HG03354 (cell line): Measurements from ENCODE around the gene ZNF48.
"Not testable (repeated sequence)": the region's sequence is repeated elsewhere in the genome, so short reads cannot be mapped to it uniquely, and the experiment has no call there.

Experiments used
- ATAC-seq: cut with Tn5 transposase; IDR thresholded peaks from one replicate; pipeline ENCODE4 v1.9.1; 2021; ENCODE audit warnings: mild to moderate bottlenecking; ENCODE audit not compliant: unreplicated experiment, poor library complexity, severe bottlenecking

ZNF48 gene

GRCh38 chr16:30375864-30376263 is 19.4 kb upstream of the ZNF48 start:
- ATAC-seq = no peak

GRCh38 chr16:30376461-30376902 is 18.7 kb upstream of the ZNF48 start:
- ATAC-seq = no peak

GRCh38 chr16:30377050-30377811 is 18.0 kb upstream of the ZNF48 start:
- ATAC-seq = no peak

GRCh38 chr16:30377812-30378235 is 17.4 kb upstream of the ZNF48 start:
- peak; percentile 47 for ATAC-seq

- peak; percentile 86 for ATAC-seq
Measured at GRCh38 chr16:30378236-30379157, 16.7 kb upstream of the ZNF48 start.

GRCh38 chr16:30379158-30379783 is 15.9 kb upstream of the ZNF48 start:
- peak; percentile 1 for ATAC-seq

GRCh38 chr16:30380072-30380802 is 15.0 kb upstream of the ZNF48 start:
- no peak for ATAC-seq

GRCh38 chr16:30380803-30381208 is 14.4 kb upstream of the ZNF48 start:
- no peak for ATAC-seq

- ATAC-seq = no peak
Measured at GRCh38 chr16:30381291-30382041, 13.8 kb upstream of the ZNF48 start.

- ATAC-seq = peak; percentile 37
Measured at GRCh38 chr16:30382111-30382881, 12.9 kb upstream of the ZNF48 start, which contains the start of gene SEPTIN1. TSS of gene SEPTIN1 (minus strand) at chr16:30382561. CDS start at chr16:30382542, 19 bp downstream.

- ATAC-seq = no peak
Measured at GRCh38 chr16:30383521-30383920, 11.7 kb upstream of the ZNF48 start.

GRCh38 chr16:30394592-30395154 is 547 bp upstream of the ZNF48 start:
- no peak for ATAC-seq

GRCh38 chr16:30395992-30396585 is 869 bp downstream of the ZNF48 start:
- no peak for ATAC-seq

GRCh38 chr16:30396627-30397026 is 1.4 kb downstream of the ZNF48 start:
- not testable (repeated sequence) for ATAC-seq

- no peak for ATAC-seq
Measured at GRCh38 chr16:30397056-30397455, 1.8 kb downstream of the ZNF48 start.

GRCh38 chr16:30397776-30398660 is 2.8 kb downstream of the ZNF48 start:
- no peak for ATAC-seq
